ENCODE measurements around the gene STIM1.
"Not testable (repeated sequence)": the region's sequence is repeated elsewhere in the genome, so short reads cannot be mapped to it uniquely, and the experiment has no call there.

STIM1 gene

DNA sequence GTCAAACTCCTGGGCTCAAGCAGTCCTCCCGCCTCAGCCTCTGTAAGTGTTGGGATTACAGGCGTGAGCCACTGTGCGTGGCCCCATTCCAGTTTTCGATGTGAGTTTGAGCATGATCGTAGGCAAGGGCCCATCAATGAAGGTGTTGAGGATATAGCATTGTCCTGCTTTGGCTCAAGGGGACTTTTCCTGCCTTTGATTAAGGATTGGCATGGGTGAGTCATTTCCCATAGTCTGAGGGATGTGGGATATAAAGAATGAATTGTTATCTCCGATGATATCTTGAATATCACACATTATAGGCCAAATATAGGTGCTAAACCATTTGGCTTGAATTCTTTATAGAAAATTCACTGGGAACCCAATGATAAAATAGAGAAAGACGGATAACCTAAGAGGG lies 30.4 kb downstream of the STIM1 start:
- no peak for DNase-seq (ENCODE audit: low read depth)

DNA sequence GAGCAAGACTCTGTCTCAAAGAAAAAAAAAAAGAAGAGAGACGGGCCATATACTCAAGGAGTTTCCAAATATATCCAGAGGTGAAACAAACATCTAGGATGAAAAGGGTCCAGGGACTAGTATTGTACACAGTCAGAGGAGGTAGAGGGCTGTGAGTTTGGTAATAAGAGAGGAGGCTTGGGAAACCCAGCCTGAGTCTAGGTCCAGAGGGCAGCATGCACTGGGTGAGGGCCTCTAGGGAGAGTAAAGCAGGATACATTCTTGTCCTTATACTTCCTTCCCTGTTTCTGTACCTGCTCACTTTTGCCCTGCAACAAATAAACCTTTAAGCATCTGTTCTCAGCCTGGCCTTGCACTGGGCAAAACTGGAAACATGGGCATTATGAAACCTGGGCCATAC lies 31.5 kb downstream of the STIM1 start:
- no peak for DNase-seq (ENCODE audit: low read depth)

DNA sequence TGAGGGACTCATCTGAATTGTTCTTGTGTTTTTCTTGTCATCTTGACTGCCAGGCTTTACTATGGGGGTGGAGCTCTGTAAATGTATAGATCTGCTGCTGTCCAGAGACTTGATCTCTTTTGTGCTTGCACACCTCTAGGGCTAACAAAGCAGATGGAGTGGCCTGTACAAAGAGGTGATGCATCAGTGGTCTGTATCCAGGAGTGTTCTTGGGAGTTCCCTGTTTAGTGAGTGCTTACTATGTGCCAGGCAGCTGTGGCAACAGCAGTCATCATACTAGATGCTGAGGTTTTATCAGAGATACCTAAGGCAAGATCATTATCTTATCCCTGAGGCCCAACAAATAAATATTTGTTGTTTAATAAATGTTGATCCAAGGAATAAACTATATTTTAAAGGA lies 33.4 kb downstream of the STIM1 start:
- DNase-seq (ENCODE audit: low read depth), result no peak

DNA sequence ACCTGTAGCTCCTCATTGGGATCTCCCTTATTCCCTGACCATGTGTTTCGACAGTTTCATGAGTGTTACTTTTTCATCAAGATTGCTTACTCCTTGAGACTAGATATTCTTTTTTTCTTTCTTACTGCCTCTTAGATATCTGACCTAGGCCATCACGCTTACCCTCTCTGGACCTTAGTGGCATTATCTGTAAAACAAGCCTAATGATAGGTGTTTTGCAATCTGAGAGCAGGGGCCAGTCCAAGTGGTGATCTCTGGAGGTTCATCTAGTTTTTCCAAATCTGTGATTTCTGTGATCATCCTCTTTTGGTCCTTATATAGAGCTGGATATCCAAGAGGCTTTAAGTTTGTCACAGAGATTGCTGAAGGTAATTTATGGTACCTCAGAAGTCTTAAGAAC lies 34.5 kb downstream of the STIM1 start:
- no peak for DNase-seq (ENCODE audit: low read depth)

DNA sequence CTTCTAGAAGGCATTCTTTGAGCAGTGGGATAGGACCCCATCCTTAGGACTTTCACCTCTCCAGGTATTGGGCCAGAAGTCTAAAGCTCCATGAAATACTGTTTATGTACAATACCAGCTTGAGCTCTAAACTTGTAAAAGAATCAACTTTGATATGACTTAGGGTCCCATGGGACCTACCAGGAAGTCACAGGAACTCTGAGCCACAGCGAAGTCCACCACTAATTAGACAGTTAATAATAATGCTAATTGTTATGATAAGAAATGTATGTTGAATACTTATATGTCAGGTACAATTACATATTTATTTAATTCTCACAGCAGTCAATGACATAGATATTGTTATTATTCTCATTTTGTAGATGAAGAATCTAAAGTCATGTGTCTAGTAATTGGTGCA lies 35.3 kb downstream of the STIM1 start:
- DNase-seq (ENCODE audit: low read depth), result no peak

DNA sequence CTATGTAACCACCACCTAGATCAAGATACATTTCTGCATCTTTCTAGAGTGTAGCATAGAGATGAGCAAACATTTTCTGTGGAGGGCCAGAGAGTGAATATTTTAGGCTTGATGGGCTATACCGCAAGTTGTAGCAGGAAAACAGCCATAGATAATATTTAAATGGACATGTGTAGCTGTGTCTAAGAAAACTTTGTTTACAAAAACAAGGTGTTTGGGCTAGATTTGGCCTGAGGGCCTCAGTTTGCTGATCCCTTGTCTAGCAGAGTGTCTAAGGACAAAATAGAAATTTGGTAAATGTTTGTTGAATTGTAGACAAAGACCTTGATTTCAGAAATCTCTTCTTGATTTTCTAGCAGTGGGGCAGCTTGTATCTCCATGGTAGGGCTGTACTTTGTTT lies 36.3 kb downstream of the STIM1 start:
- DNase-seq (ENCODE audit: low read depth), result no peak

DNA sequence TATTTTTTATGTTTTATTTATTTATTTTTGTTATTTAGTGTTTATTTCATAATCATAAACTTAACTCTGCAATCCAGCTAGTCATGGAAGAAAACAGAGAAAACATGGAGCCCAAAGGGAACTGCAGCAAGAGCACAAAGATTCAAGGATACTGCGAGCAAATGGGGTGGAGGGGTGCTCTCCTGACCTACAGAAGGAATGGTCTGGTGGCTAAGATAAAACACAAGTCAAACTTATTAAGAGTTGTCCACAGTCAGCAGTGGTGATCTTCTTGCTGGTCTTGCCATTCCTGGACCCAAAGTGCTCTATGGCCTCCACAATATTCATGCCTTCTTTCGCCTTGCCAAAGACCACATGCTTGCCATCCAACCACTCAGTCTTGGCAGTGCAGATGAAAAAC lies 36.7 kb downstream of the STIM1 start:
- no peak for DNase-seq (ENCODE audit: low read depth)

DNA sequence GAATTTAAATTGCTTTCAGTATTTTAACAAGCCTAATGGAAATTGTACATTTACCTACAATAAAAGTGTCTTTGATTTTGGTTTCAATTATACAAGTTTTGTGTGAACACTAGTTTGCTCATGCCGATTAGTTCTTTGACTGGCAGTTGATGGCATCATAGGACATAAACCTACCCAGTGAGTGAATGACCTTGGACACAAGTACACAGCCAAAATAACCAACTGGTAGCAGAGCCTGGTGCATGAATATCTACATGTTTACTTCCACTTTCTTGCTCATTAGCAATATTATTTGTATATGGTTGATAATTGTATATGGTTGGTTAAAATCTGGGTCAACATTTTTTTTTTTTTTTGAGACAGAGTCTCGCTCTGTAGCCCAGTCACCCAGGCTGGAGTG lies 37.8 kb downstream of the STIM1 start:
- no peak for DNase-seq (ENCODE audit: low read depth)

DNA sequence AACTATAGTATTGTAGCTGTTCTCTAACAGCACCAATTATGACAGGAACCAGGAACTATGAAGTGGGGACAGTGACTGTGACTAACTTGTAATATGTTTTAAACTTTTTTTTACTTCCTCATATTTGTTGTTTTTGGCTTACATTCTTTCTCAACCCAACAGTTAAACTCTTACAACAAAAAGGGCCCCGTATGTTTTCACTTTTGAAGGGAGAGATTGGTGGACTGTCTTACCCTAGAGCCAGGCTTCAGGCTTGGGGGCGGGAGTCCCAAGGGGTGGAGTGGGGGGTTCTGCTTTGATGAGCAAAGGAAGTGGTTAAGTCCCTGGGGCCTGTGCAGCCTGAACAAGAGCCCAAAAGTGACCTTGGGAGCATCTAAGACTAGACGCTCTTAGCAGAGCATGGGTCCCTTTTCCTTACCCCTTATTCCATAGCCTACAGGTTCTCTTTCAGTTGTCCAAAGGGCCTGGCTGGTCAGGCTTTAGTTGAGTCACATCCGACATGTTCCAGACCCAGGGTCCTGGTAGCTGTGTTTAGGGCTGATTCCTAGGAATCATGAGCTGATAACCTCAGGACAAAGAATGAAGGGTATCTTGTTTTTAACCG lies 38.8 kb downstream of the STIM1 start:
- DNase-seq (ENCODE audit: low read depth), result no peak

DNA sequence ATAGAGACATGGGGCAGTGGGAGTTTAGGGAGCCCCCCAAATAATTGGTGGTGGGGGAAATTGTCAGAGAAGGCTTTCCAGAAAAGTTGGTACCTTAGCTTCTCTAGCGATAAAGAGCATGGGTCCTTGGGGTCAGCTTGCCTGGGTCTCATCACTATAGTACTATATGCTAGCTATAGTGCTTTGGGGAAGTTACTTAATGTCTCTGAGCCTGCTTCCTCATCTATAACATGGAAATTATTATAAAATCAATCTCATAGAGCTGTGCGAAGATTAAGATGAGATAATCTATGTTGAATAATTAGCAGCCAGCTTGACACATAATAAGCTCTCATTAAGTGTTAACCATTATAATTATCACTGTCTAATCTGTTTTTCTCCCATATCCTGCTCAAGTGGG lies 41.2 kb downstream of the STIM1 start:
- DNase-seq (ENCODE audit: low read depth), result no peak

DNA sequence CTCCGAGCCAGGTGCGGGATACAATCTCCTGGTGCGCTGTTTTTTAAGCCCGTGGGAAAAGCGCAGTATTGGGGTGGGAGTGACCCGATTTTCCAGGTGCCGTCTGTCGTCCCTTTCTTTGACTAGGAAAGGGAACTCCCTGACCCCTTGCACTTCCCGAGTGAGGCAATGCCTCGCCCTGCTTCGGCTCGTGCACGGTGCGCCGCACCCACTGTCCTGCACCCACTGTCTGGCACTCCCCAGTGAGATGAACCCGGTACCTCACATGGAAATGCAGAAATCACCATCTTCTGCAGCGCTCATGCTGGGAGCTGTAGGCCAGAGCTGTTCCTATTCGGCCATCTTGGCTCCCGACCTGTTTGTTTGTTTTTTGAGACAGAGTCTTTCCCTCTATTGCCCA lies 44.8 kb downstream of the STIM1 start:
- not testable (repeated sequence) for DNase-seq (ENCODE audit: low read depth)

DNA sequence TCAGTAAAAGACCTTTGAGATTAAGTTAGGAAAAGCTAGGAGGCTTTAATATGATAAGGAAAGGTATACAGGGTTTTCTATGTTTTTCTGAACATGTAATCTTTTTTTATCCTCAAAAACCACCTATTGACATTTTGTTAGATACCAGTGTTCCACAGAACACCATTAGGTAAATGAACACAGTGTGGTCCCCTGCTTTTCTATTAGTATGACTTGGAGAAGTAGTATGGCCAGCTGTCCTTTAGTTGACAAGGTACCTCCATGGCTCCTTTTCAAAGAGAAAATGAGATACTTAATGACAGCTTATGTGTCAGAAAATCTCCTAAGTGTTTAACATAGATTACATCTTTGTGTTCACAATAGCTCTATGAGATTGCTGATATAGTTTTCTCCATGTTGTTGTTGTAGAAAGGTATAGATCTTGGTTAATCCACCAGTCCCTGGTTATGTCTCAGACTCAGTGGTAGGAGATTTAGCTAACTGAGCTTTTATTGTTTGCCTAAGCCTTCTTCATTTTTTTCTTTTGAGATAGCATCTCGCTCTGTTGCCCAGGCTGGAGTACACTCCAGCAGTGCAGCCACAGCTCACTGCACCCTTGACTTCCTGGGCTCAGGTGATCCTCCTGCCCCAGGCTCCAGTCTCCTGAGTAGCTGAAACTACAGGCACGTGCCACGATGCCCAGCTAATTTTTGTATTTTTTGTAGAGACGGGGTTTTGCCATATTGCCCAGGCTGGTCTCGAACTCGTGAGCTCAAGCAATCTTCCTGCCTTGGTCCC lies 46.0 kb downstream of the STIM1 start:
- no peak for DNase-seq (ENCODE audit: low read depth)

DNA sequence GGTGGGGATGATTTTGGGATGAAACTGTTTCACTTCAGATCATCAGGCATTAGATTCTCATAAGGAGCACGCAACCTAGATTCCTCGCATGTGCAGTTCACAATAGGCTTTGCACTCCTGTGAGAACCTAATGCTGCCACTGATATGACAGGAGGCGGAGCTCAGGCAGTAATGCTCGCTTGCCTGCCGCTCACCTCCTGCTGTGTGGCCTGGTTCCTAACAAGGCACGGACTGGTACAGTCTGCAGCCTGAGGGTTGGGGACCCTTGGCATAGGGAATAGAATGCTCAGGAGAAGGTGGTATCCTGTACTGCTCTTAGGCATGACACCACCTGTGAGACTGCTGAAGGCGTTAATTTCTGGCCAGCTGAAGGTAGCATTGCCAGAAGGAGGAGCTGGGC lies 47.0 kb downstream of the STIM1 start:
- DNase-seq (ENCODE audit: low read depth), result no peak

DNA sequence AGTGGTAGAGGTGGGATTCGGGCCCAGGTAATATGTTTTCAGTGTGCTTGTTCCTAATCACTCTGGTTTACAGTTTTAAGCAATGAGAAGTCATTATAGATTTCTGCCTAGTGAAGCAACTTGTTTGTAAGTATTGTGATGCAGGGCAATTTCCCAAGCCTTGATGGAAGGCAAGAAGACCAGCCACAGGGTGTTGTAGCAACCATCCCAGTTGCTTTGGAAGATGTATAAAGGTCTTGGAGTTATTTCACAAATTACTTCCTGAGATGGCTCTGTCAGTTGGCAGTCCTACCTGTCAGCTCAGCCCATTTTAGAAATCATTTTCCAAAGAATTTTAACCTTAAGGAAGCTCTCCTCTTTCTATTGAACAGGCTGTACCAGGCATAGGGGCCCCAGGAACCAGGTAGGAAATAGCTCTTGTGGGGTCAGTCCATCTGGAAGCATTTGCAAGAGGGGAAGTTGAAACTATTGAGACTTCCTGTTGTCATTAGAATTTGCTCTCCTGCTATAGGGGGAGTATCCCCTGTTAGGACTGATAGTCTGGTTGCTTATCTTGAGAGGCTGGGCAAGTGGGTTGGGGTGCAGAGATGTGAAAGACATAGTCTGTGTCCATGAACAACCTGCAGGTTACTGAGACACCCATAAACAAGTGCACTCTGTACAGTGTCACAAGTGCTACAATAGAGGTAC lies 47.9 kb downstream of the STIM1 start:
- DNase-seq (ENCODE audit: low read depth), result no peak

DNA sequence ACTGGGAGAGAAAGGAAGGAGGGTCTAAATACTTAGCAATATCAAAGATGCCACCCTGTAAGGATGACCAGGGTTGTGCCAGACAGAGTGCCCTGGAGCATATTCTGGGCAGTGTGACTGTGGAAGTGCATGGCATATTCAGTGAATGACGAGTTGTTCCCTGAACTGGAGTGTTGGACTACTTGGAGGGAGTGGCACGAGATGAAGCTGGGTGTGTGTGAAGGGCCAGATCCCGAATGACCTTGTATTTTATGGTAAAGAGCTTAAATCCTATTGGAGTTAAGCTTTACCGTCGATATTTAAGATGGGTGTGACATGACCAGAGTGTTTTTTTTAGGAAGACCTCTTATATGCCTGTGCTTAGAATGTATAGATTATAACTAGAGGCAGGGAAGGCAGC lies 48.8 kb downstream of the STIM1 start:
- no peak for DNase-seq (ENCODE audit: low read depth)

DNA sequence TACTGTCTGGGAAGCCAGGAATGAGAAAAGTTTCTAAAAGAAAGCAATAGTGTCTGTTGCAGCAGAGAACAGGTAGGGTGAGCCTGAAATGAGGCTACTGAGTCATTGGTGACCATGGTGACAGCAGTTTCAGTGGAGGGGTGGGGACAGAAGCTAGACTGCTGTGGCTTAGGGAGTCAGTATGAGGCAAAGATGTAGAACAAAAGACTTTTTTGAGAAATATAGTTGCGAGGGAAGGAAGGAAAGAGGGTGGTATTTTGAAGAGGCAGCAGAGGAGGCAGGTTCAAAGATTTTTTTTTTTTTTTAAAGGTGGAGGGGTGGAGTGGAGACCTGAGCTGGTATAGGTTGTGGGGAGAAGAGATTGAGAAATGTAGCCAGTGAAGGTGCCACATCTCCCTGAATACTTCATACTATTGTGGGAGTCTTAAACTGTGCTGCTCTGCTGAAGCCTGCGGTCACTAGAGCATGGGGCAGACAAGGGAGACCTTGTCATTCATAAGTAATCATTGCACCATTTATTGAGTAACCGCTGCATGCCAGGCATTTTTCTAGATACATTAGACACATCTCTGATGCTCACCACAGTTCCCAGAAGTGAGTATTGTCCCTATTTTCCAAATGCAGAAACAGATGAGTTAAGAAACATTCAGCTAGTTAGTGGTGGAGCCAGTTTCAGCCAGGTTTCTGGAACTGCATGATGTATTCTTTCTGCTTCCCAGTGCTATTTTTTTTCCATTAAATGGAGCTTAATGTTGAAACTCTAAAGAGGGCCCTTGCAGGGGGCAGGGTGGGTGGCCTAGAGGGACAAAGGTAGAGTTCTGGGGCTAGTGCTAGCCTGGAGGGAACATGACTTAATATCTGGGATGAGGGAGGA lies 49.9 kb downstream of the STIM1 start:
- DNase-seq (ENCODE audit: low read depth), result peak; percentile 40

DNA sequence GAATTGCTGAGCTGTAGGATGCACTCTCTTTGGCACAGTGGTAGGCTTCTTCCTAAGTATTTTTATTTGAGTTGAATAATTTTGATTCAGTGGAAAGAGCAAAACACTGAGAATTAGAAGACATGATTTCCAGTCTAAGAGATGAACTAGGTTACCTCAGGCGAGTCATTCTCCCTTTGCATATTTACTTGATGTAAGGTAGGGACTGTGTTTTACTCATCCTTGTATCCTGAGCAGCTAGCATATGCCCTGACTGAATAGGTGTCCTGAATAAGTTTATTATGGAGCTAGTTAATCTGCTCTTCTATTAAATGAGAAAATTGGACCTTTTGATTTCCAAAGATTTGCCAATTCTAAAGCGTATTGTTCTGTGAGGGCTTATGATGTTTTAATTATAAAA lies 50.7 kb downstream of the STIM1 start:
- no peak for DNase-seq (ENCODE audit: low read depth)

DNA sequence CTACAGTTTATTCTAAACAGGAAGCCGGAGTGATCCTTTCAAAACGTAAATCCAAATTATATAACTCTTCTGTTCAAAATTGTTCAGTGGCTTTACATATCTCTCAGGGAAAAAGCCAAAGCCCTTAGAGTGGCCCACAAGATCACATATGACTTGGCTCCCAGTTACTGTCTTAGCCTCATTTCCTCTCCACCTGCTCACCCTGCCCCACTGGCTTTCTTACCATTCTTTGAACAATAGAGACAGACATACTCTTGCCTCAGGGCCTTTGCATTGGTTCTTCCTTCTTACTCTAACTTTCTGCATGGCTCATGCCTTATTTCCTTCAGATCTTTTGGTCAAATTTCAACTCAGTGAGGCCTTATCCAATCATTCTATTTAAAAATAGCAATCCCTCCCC lies 52.1 kb downstream of the STIM1 start:
- no peak for DNase-seq (ENCODE audit: low read depth)

DNA sequence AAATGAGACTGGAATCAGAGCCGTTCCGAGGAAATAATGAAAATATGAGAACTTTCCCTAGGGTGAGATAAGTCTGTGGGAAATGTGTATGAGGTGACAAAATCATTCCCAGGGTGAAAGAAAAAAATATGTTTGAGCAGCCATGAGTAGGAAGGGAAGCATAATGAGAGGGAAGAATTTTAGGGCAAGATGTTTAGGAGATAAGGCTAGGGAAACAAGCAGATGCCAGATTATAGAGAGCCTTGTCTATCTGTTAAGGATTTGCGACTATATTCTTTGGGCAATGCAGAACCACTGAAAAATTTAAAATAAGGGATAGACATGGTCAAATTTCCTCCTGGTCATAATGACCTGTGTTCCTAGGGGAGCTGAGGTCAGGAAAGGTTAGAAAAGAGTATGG lies 54.4 kb downstream of the STIM1 start:
- no peak for DNase-seq (ENCODE audit: low read depth)

DNA sequence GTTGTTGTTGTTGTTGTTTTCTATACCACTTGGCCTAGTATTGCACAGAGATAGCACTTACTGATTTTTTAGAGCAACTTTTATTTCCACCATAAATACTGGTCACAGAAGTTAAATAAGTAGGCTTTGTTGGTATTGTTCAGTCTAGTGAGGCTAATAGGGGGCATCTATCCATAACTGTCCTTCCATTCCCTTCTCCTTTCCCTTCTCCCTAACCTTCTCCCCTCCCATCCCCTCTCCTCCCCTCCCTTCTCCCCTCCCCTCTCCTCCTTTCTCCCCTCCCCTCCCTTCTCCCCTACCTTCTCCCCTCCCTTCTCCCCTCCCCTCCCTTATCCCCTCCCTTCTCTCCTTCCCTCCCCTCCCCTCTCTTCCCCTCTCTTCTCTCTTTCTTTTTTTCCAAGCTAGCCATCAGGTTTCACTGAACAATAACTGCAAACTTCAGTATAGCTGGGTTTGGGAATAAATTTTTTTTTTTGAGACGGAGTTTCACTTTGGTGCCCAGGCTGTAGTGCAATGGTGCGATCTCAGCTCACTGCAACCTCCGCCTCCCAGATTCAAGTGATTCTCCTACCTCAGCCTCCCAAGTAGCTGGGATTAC lies 56.5 kb downstream of the STIM1 start:
- DNase-seq (ENCODE audit: low read depth), result no peak

DNA sequence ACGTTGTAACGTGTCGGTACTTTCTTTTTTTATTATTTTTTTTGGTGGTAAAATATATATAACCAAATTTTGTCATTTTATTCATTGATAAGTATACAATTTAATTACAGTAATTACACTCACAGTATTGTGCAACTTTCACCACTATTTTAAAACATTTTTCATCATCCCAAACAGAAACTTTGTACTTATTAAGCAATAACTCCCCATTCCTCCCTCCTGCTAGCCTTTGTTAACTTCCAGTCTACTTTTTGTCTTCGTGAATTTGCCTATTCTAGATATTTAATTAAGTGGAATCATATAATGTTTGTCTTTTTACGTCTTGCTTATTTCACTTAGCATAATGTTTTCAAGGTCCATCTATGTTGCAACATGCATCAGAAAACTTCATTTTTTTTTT lies 58.5 kb downstream of the STIM1 start:
- DNase-seq (ENCODE audit: low read depth), result no peak

DNA sequence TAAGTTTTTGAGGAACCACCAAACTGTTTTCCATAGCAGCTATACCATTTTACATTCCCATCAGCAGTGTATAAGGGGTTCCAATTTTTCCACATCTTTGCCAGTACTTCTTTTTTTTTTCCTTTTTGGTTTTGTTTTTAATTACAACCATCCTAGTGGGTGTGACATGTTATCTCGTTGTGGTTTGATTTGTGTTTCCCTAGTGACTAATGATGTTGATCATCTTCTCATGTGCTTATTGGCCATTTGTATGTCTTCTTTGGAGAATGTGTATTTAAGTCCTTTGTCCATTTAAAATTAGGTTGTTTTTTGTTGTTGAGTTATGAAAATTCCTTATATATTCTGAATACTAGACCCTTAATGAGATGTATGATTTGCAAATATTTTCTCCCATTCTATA lies 59.3 kb downstream of the STIM1 start:
- DNase-seq (ENCODE audit: low read depth), result no peak

Measured in T follicular helper cell (primary cell).